HG03139 (cell line): Measurements from ENCODE around the gene LIN7A.

Source experiments
- ATAC-seq: cut with Tn5 transposase; IDR thresholded peaks from one replicate; pipeline ENCODE4 v1.9.1; 2021; ENCODE audit not compliant: unreplicated experiment

The LIN7A gene

DNA sequence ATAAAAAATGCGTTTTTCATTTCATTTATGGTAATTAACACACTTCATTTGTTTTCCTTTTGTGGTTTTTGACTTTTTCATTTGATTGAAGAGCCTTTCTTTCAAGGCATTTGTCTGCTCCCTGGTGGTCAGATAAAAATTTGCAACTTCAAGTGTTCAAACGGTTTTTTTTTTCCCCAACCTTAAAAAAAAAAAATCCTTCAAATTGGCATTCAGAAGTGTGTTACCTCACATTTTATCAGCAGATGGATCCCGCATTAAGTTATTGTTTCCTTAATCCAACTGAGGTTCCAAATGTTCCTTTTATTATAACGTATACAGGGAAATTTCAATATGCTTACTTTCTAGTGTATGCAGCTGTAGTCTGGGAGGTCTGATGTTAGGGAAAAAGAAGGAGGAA, 173.9 kb downstream of the LIN7A start:
- ATAC-seq, result no peak

DNA sequence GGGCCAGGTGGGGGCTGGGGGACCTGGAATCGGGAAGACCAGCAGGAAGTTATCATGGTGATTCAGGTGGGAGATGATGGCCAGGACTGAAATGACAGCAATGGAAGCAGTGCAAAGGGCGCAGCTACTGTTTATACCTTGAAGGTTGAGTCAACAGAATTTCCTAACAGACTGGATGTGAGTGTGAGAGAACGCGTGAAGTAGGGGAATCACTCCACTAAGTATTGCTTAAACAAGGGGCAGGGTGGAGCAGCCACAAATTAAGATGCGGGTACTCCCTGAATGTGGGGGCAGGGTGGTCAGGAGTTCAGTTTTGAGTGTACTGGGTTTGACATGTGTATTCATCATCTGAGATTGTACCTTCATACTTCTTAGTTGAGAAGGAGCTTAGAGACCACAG, 175.9 kb downstream of the LIN7A start:
- no peak for ATAC-seq

DNA sequence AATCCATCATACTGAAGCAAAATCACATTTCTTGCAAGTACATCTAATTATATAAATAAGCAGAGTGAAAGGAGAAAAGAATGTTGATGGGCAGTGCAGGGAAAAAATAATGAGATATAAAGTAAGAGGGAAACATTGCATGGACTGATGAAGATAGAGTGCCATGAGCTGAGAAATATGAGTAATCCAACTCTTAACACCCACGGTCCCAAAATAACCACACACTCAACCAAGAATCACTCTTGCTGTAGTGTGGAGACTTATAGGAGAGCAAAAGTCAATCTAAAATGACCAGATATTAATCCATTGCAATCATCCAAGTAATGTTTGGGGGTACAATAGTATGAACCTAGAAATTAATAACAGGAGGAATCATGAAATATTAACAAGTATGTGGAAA, 180.9 kb downstream of the LIN7A start:
- no peak for ATAC-seq

DNA sequence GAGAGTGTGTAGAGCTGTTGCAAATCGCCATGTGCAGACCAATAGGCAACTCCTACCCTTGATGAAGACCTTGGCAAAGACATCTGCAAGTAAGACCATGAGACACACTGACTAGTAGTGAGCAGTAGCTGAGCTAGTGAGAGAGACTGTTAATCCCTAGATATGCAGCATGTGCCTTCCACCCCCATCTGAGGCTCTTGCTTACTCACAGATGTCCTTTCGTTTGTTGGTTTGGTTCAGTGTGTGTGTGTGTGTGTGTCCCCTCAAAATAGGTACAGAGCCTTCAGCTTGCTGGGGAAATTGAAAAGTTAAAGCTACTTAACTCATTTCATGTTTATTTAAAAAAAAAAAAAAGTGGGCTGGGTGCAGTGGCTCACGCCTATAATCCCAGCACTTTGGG, 183.5 kb downstream of the LIN7A start:
- ATAC-seq, result no peak

DNA sequence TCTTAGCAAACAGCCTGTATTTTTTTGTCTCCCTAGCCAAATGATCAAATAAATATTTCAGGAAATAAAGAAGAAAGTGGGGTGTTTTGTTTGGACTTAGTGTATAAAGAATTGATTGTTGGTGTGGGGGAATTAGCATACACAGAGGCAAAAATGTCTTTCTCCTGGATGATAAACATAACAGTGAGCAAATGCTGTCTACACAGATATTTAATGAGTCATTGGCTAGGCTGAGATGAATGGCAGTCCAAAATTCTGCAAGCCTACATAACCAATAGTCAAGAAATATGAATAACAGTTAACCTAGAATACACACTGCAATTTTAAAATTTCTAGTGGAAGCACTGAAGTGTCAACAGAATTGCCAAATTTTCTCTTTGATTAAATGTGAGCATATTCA, 185.3 kb downstream of the LIN7A start:
- no peak for ATAC-seq

DNA sequence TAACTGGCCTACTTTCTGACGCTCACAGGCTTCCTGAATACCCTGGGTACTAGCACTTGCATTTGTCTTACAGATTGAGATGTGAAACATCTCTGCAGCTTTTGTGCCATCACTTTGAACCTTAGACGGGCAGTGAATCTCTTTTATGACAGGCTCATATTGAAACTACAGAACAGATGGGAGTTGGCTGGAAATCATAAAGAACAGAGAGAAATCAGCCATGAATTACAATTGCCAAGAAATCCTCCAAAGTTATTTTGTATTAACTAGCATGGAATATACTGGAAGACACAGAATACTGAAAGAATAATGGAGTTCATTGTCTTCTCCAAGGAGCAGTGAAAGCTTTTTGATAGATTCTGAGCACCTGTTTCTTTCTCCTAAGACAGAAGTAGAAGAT, 188.3 kb downstream of the LIN7A start:
- ATAC-seq, result no peak

DNA sequence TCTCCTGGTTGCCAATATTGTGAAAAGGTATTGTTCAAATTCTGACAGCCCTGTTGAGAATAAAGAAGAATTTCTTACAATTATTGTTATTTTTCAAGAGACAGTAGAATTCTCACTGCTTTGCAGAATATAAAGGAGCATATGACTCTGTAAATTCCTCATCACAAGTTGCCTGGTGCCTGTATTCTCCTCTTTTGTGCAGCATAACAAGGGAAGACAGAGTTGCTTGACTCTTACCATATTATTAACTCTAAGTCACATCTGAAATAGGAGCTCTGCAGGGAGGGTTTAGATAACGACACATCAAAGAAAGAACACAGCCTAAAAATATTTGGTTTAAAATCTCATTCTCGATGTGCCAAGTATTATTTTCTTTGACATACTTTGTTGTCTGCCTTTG, 189.9 kb downstream of the LIN7A start:
- ATAC-seq, result no peak

DNA sequence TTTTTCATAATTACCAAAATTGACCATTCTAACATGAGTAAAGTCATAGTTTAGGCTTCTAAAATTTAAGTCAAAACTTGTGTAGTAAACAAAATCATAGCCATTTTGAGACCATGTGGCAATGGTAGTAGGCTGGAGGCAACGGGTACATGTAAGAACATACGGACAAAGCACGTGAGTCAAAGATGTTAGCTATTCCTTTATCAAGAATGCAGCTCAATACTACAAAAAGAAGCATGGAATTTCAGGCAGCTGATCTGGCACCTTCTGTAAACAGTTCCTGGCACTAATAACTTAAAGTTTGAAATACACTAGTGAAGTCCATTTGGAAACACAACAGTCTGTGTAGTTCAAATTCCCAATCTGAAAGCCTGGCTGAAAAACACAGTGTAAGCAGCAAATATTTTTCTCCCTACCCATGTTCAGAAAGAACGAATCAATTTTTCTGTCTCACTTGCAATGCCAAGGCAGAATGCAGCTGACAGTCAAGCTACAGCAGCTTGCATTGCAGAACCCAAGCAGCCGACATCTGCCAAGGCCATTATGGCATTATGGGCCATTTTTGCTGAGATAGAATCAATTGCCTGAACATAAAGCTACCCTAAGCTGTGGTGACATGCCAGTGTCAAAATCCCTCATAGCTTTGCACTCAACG, 191.8 kb downstream of the LIN7A start:
- ATAC-seq, result no peak
